Loucy (cell line): ENCODE measurements around the gene SERPINA1.

Experiments
- H2AFZ ChIP-seq: fragments of 200-600 bp; sonication (generic); 2 replicates; pipeline ENCODE4 v1.6.0; 2016; ENCODE audit warnings: antibody characterized with exemption, mild to moderate bottlenecking, low read length, moderate library complexity
- H3F3A ChIP-seq: fragments of 200-600 bp; 2 replicates; pipeline ENCODE4 v1.6.0; 2016; ENCODE audit warnings: antibody characterized with exemption, low read depth, mild to moderate bottlenecking
- H3K27me3 ChIP-seq: fragments of 200-600 bp; sonication (generic); 2 replicates; pipeline ENCODE4 v1.6.1; 2014; ENCODE audit warnings: low read length, mild to moderate bottlenecking; ENCODE audit not compliant: insufficient read depth, poor library complexity, severe bottlenecking
- H3K36me3 ChIP-seq: fragments of 200-600 bp; sonication (generic); 2 replicates; pipeline ENCODE4 v1.6.1; 2016; ENCODE audit warnings: low read length; ENCODE audit not compliant: insufficient read depth
- H3K4me1 ChIP-seq: fragments of 200-600 bp; sonication (generic); 2 replicates; pipeline ENCODE4 v1.5.1; 2014; ENCODE audit warnings: low read length, mild to moderate bottlenecking; ENCODE audit not compliant: insufficient read depth, poor library complexity, severe bottlenecking
- H3K4me2 ChIP-seq: fragments of 200-600 bp; sonication (generic); 2 replicates; pipeline ENCODE4 v1.6.0; 2014; ENCODE audit warnings: antibody characterized with exemption, low read length, low read depth, mild to moderate bottlenecking; ENCODE audit not compliant: poor library complexity, severe bottlenecking
- H3K4me3 ChIP-seq: fragments of 200-600 bp; sonication (generic); 2 replicates; pipeline ENCODE4 v1.5.1; 2014; ENCODE audit warnings: low read length, mild to moderate bottlenecking, mixed read lengths; ENCODE audit not compliant: poor library complexity, severe bottlenecking
- H3K79me2 ChIP-seq: fragments of 200-600 bp; sonication (generic); 2 replicates; pipeline ENCODE4 v1.6.1; 2014; ENCODE audit warnings: low read length; ENCODE audit not compliant: insufficient read depth
- H3K9ac ChIP-seq: fragments of 200-600 bp; sonication (generic); 2 replicates; pipeline ENCODE4 v1.6.0; 2014; ENCODE audit warnings: mild to moderate bottlenecking, low read depth, low read length, moderate library complexity; ENCODE audit not compliant: poor library complexity, severe bottlenecking
- H3K9me2 ChIP-seq: fragments of 200-600 bp; sonication (generic); replicated peaks from 2 replicates; pipeline ENCODE4 v1.6.1; 2016; ENCODE audit warnings: low read depth, low read length, mixed read lengths
- H3K9me3 ChIP-seq: fragments of 200-600 bp; sonication (generic); 2 replicates; pipeline ENCODE4 v1.6.1; 2014; ENCODE audit warnings: mild to moderate bottlenecking, antibody characterized with exemption, low read length, low read depth; ENCODE audit not compliant: insufficient read depth
- H4K20me1 ChIP-seq: fragments of 200-600 bp; sonication (generic); 2 replicates; pipeline ENCODE4 v1.6.0; 2014; ENCODE audit warnings: antibody characterized with exemption, low read length, mild to moderate bottlenecking; ENCODE audit not compliant: insufficient read depth, poor library complexity, severe bottlenecking
- CTCF ChIP-seq: fragments of 200-600 bp; sonication (generic); conservative IDR thresholded peaks from 2 replicates; pipeline ENCODE4 v1.5.1; 2014; ENCODE audit warnings: mild to moderate bottlenecking, antibody characterized with exemption, low read length
- EZH2phosphoT487 ChIP-seq: fragments of 200-600 bp; IDR thresholded peaks from 2 replicates; pipeline ENCODE4 v1.6.1; 2018; ENCODE audit warnings: antibody characterized with exemption, mild to moderate bottlenecking, moderate library complexity, borderline replicate concordance

SERPINA1 gene

DNA sequence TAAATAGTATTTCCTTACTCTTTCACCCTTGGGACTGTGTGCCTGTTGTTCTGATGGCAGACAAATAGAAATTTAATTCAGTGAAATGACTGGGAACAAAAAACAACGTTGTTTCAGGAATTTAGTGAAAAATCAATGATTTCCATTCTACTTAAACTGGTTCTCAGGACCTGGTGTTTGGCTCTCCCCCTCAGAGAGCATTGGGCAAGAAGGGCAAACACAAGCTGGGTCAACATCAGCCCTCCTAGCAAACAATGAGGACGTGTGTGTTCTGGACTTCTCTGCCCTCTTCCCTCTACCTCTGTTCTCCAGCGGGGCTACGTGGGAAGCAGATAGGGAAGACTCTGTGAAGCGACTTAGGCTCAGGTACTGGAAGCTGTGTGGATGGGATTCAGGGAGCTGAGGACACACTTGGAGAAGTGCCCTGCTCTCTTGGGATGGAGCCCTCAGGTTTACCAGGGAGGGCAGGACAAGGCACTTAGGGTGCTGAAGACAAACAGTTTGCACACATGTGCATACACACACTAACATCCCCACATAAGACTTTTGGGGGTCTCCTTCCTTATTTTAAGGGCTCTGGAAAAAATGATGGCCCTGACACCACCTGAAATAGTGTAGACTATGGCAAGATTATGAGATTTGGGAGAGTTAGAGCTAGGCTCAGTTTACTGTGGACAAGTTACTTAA is 7.6 kb upstream of the SERPINA1 start:
- Histone ChIP-seq H3K27me3 (no peaks in the 10 kb centered on the region), H3K9ac (no peak overlapping the region), H3K4me2 (no peak overlapping the region)

DNA sequence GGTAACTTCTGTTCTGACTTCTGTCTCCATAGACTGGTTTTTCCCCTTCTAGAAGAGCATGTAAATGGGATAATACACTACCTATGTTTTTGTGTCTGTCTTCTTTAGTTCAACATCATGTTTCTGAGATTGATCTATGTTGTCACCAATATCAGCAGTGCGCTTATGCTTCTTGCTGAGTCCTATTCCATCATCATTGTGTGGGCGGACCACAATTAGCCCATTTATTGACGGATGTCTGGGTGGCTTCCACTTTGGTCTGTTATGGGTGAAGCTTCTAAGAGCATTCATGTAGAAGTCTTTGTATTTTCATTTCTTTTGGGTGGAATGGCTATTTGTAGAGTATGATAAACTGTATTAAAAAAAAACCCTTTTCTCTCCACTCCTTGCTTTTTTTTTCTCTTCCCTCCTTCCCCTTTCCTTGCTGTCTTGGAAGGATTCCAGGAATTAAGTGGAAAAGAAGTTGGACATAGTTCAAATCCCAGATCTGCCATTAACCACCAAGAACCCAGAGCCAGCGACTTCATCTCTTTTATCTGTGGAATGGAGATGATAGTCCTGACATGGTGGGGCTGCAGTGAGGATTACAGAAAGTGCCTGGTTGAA is 7.0 kb upstream of the SERPINA1 start:
- no peak overlapping the region for H3K4me3 ChIP-seq
- no peaks in the 10 kb centered on the region for H3K4me1 ChIP-seq
- no peaks in the 10 kb centered on the region for H3K9me2 ChIP-seq

More for the DNA sequence above, 7.6 kb upstream of the SERPINA1 start:
- H3K79me2 ChIP-seq: no peaks in the 10 kb centered on the region
- no peaks in the 10 kb centered on the region for H3K9me2 ChIP-seq
- H3F3A ChIP-seq: no peaks in the 10 kb centered on the region
- TF ChIP-seq EZH2phosphoT487 (no peak), CTCF (no peak)
- no peaks in the 10 kb centered on the region for H3K4me1 ChIP-seq
- H2AFZ ChIP-seq: no peak overlapping the region
- H3K4me3 ChIP-seq: no peak overlapping the region
- H3K36me3 ChIP-seq: no peaks in the 10 kb centered on the region
- H3K9me3 ChIP-seq: no peaks in the 10 kb centered on the region
- H4K20me1 ChIP-seq: no peaks in the 10 kb centered on the region

DNA sequence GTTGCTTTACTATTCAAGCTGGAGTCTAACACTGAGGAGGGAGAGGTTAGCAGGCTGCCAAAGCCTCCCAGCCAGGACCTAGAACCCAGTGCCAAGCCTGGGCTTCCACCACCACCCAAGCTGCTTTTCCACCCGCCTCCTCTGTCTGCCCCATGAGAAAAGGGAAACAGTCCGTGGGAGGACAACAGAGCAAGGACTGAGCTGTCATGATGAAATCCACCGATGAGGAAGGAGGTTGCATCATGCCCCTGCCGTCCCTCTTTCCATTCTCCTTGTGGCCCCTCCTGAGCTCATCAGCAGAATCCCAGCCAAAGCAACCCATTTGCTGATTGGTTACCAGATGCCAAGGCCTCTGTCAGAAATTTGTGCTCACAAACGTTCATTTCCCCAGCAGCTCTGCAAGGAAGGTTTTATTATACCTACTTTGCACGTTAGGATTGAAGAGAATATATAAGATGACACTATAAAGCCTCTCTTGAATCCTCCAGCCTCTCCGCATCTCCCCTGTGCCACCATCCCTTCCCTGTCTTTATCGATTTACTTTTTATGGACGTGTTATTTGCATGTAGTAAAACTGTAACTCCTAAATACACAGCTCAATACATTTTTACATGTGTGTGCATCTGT is 6.3 kb upstream of the SERPINA1 start:
- Histone ChIP-seq H3K4me1 (no peaks in the 10 kb centered on the region), H3K9me3 (no peaks in the 10 kb centered on the region), H3K4me3 (no peak overlapping the region), H3K9ac (no peak overlapping the region), H3K4me2 (no peak overlapping the region), H2AFZ (no peak overlapping the region), H4K20me1 (no peaks in the 10 kb centered on the region), H3K9me2 (no peaks in the 10 kb centered on the region), H3K27me3 (no peaks in the 10 kb centered on the region), H3F3A (no peaks in the 10 kb centered on the region), H3K36me3 (no peaks in the 10 kb centered on the region), H3K79me2 (no peaks in the 10 kb centered on the region)
- TF ChIP-seq EZH2phosphoT487: no peak
- TF ChIP-seq CTCF: no peak

More for the DNA sequence above, 7.0 kb upstream of the SERPINA1 start:
- H3K9me3 ChIP-seq: no peaks in the 10 kb centered on the region
- H3K9ac ChIP-seq: no peak overlapping the region
- H3K36me3 ChIP-seq: no peaks in the 10 kb centered on the region
- H3K79me2 ChIP-seq: no peaks in the 10 kb centered on the region
- no peak overlapping the region for H2AFZ ChIP-seq
- TF ChIP-seq EZH2phosphoT487 (no peak), CTCF (no peak)
- H4K20me1 ChIP-seq: no peaks in the 10 kb centered on the region
- H3K4me2 ChIP-seq: no peak overlapping the region
- H3F3A ChIP-seq: no peaks in the 10 kb centered on the region
- no peaks in the 10 kb centered on the region for H3K27me3 ChIP-seq
